IPS DF 4.7 (cell line): ENCODE measurements around the gene EEF1A1.
"Not testable (repeated sequence)": the region's sequence is repeated elsewhere in the genome, so short reads cannot be mapped to it uniquely, and the experiment has no call there.

Experiments used
- DNase-seq: peaks from one replicate; pipeline ENCODE4 v3.0.0-alpha.2; 2013; ENCODE audit warnings: low spot score; ENCODE audit errors: extremely low read depth

Gene EEF1A1

GRCh38 chr6:73506246-73506645, 14.6 kb downstream of the EEF1A1 start:
- DNase-seq = no peak

- not testable (repeated sequence) for DNase-seq
Measured at GRCh38 chr6:73505705-73506104, 15.1 kb downstream of the EEF1A1 start.

- DNase-seq = no peak
Measured at GRCh38 chr6:73505142-73505541, 15.7 kb downstream of the EEF1A1 start.

GRCh38 chr6:73504160-73504559, 16.7 kb downstream of the EEF1A1 start:
- DNase-seq = no peak

GRCh38 chr6:73503027-73503772, 17.6 kb downstream of the EEF1A1 start:
- DNase-seq = no peak

GRCh38 chr6:73497915-73498314, 22.9 kb downstream of the EEF1A1 start:
- DNase-seq = no peak

GRCh38 chr6:73491377-73491776, 29.5 kb downstream of the EEF1A1 start:
- no peak for DNase-seq

- DNase-seq = no peak
Measured at GRCh38 chr6:73487473-73487872, 33.4 kb downstream of the EEF1A1 start.

- no peak for DNase-seq
Measured at GRCh38 chr6:73484438-73484837, 36.4 kb downstream of the EEF1A1 start.

GRCh38 chr6:73481969-73482368, 38.9 kb downstream of the EEF1A1 start:
- DNase-seq = no peak

GRCh38 chr6:73477407-73477806, 43.4 kb downstream of the EEF1A1 start:
- DNase-seq = no peak

GRCh38 chr6:73476723-73477122, 44.1 kb downstream of the EEF1A1 start:
- no peak for DNase-seq

GRCh38 chr6:73471686-73472290, 49.0 kb downstream of the EEF1A1 start:
- DNase-seq = no peak
